Panc1 (cell line): ENCODE results near the gene MYADML2. TPM values are rescaled to one million over a fixed set of nuclear protein-coding genes. Genes with fewer than 3 reads are reported as not detected.

ENCODE experiments used
- ATAC-seq: fragments of 200-7000 bp; cut with Tn5 transposase; 2 replicates; pipeline ENCODE4 v1.9.1; 2020; ENCODE audit warnings: mild to moderate bottlenecking, moderate library complexity
- BruUV-seq: library from RNA; stranded (reverse); fragments of 400-500 nt; replicated peaks from 2 replicates; lab custom pipeline; 2021; lab: Mats Ljungman, UMichigan
- CTCF ChIA-PET: fragments of 300-600 bp; sonication (Branson Sonifier 250); formaldehyde crosslinking; loops from one replicate; lab custom pipeline; 2022; ENCODE audit warnings: antibody characterized with exemption; lab: Charles Lee
- POLR2A ChIA-PET: fragments of 300-600 bp; sonication (Branson Sonifier 250); formaldehyde crosslinking; loops from one replicate; lab custom pipeline; 2022; ENCODE audit warnings: antibody characterized with exemption; lab: Charles Lee
- DNase-seq: peaks from one replicate; pipeline ENCODE4 v3.0.0-alpha.2; 2010; ENCODE audit warnings: low read depth, low spot score
- H3K27ac ChIP-seq: 2 replicates; pipeline ENCODE4 v1.5.1; 2011; ENCODE audit warnings: mild to moderate bottlenecking, low read length, inconsistent platforms
- H3K27me3 ChIP-seq: fragments of 200-500 bp; sonication (Bioruptor generic); 2 replicates; pipeline ENCODE4 v1.6.0; 2014; ENCODE audit warnings: low read length, inconsistent platforms; ENCODE audit not compliant: control insufficient read depth, insufficient read depth
- H3K36me3 ChIP-seq: fragments of 200-500 bp; sonication (Bioruptor generic); 2 replicates; pipeline ENCODE4 v1.5.1; 2014; ENCODE audit warnings: inconsistent platforms, mild to moderate bottlenecking, low read length, moderate library complexity; ENCODE audit not compliant: control insufficient read depth, insufficient read depth
- H3K4me1 ChIP-seq: 2 replicates; pipeline ENCODE4 v1.5.1; 2011; ENCODE audit warnings: inconsistent platforms, mild to moderate bottlenecking, low read length, moderate library complexity; ENCODE audit not compliant: control insufficient read depth, insufficient read depth
- H3K4me3 ChIP-seq, 2 experiments: 2 replicates each; pipeline ENCODE4 v1.5.1; 2011 to 2012; ENCODE audit warnings: low read depth in 2 of 2, low read length in 2 of 2, mild to moderate bottlenecking in 2 of 2, inconsistent platforms in 1 of 2, moderate library complexity in 1 of 2
- H3K9me3 ChIP-seq: fragments of 200-500 bp; sonication (Bioruptor generic); 2 replicates; pipeline ENCODE4 v1.5.1; 2014; ENCODE audit warnings: low read depth, mild to moderate bottlenecking, inconsistent platforms, low read length, moderate library complexity; ENCODE audit not compliant: control insufficient read depth, insufficient read depth
- CTCF ChIP-seq: fragments of 450-650 bp; IDR thresholded peaks from 2 replicates; pipeline ENCODE4 v1.5.1; 2017; ENCODE audit warnings: mild to moderate bottlenecking
- POLR2AphosphoS5 ChIP-seq: IDR thresholded peaks from 2 replicates; pipeline ENCODE4 v1.6.1; 2012; ENCODE audit warnings: mild to moderate bottlenecking, low read depth, low read length, moderate library complexity
- REST ChIP-seq, 2 experiments: IDR thresholded peaks; 2 replicates each; pipeline ENCODE4 v1.6.1; 2011 to 2012; ENCODE audit warnings: low read depth in 2 of 2, control low read depth in 1 of 2, low read length in 1 of 2, mild to moderate bottlenecking in 1 of 2, moderate library complexity in 1 of 2; ENCODE audit not compliant: insufficient read depth in 1 of 2
- SIN3A ChIP-seq: IDR thresholded peaks from 2 replicates; pipeline ENCODE4 v1.6.1; 2012; ENCODE audit warnings: low read depth, mild to moderate bottlenecking, low read length, moderate library complexity, borderline replicate concordance; ENCODE audit not compliant: insufficient read depth
- TCF7L2 ChIP-seq: IDR thresholded peaks from 2 replicates; pipeline ENCODE4 v1.6.1; 2011; ENCODE audit warnings: mild to moderate bottlenecking, low read depth, low read length, inconsistent platforms
- in situ Hi-C: cut with HindIII; loops from 2 replicates; pipeline ENCODE4 v1.10.0; 2016; ENCODE audit warnings: low sequenced_read_pairs, low pct_unique_long_range_greater_than_20kb
- intact Hi-C: fragments of 100-400 bp; cut with micrococcal nuclease; formaldehyde crosslinking; loops from one replicate; pipeline ENCODE4 v1.10.0; 2022; ENCODE audit not compliant: unreplicated experiment
- total RNA-seq: library from RNA; stranded (reverse); gene quantifications from one replicate; pipeline ENCODE4 v1.2.1, GENCODE V29; 2021; ENCODE audit not compliant: unreplicated experiment

MYADML2 gene
- total RNA-seq, 1 experiment from 2014 or later = not detected

DNA sequence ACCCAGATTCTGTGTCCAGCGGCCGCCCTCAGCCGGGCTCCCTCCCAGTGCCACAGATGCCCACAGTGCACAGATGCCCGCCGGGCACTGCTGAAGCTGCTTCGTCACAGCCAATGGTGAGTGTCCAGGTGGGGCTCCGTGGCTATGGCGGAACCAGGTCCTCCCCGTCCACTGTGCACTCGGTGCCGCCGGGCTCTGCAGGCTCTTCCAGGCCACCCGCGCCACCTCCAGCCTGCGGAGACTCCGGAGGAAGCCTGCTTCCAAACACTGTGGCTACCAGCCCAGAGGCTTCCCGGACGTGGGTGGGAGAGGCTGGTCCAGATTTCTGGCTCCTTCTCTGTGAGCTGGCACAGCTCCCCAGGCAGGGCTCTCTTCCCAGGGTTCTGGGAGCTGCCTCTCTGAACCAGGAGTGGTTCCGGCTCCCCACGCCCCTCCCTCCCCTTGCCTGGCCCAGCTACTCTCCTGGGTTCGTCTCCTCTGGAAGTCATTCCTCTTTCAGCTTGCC lies 7.1 kb downstream of the MYADML2 start:
- POLR2A ChIA-PET = no interaction called here
- intact Hi-C loops = no loop called here

GRCh38 chr17:81939218-81939617 lies 7.8 kb downstream of the MYADML2 start:
- POLR2A ChIA-PET = interaction anchor here (0.6 kb wide), 1 partner anchor 387 kb away, joined by 3 read pairs; no protein-coding TSS in a partner anchor
- H3K27me3 ChIP-seq = no peaks in the 10 kb centered on the region
- peaks cover 8% of the 10 kb centered on the region; the same call in 1 of the 2 replicates for H3K4me1 ChIP-seq
- TF ChIP-seq REST (IDR thresholded peaks at IDR 0.05; ENCODE audit: insufficient read depth in 1 of 2, low read depth in 2 of 2, low read length in 1 of 2) (no peak), POLR2AphosphoS5 (no peak), CTCF (no peak), TCF7L2 (no peak)
- intact Hi-C loops = no loop called here
- in situ Hi-C loops = no loop called here
- H3K4me3 ChIP-seq = no peak overlapping the region
- ATAC-seq (no peak), DNase-seq (no peak)
- CTCF ChIA-PET = no interaction called here
- BruUV-seq = no TSS peak
- H3K36me3 ChIP-seq = peaks cover 3% of the 10 kb centered on the region; the same call in 1 of the 2 replicates
- H3K9me3 ChIP-seq = no peaks in the 10 kb centered on the region
- H3K27ac ChIP-seq = no peak overlapping the region

More for the DNA sequence above, 7.1 kb downstream of the MYADML2 start:
- no peak overlapping the region for H3K4me3 ChIP-seq
- in situ Hi-C loops = no loop called here
- H3K27me3 ChIP-seq = no peaks in the 10 kb centered on the region
- peaks cover 8% of the 10 kb centered on the region; the same call in 1 of the 2 replicates for H3K4me1 ChIP-seq
- TF ChIP-seq CTCF = no peak
- TF ChIP-seq REST (IDR thresholded peaks at IDR 0.05; ENCODE audit: insufficient read depth in 1 of 2, low read depth in 2 of 2, low read length in 1 of 2) = no peak
- no peak for TF ChIP-seq POLR2AphosphoS5
- TF ChIP-seq SIN3A = no peak
- ATAC-seq (no peak), DNase-seq (no peak)
- no peak overlapping the region for H3K27ac ChIP-seq
- CTCF ChIA-PET = no interaction called here
- H3K9me3 ChIP-seq = no peaks in the 10 kb centered on the region
- no TSS peak for BruUV-seq
- H3K36me3 ChIP-seq = peaks cover 3% of the 10 kb centered on the region; the same call in 1 of the 2 replicates
